ENCODE measurements around the gene LCN1.

Gene LCN1

GRCh38 chr9:135489188-135489906, 31.9 kb upstream of the LCN1 start:
- TF ChIP-seq EZH2phosphoT487 (IDR thresholded peaks at IDR 0.05; ENCODE audit: borderline replicate concordance) (no peak), CTCF (conservative IDR thresholded peaks at IDR 0.05; ENCODE audit: low read length) (no peak)
- Histone ChIP-seq H3K9me2 (replicated peaks; ENCODE audit: low read depth, low read length) (no peaks in the 10 kb centered on the region), H2AFZ (ENCODE audit: low read length) (no peak overlapping the region), H3K4me2 (ENCODE audit: low read depth, low read length, poor library complexity, severe bottlenecking) (no peak overlapping the region), H3K9me3 (ENCODE audit: insufficient read depth, low read depth, low read length) (no peaks in the 10 kb centered on the region), H3K27me3 (ENCODE audit: insufficient read depth, low read length, poor library complexity, severe bottlenecking) (no peaks in the 10 kb centered on the region), H3K4me3 (ENCODE audit: low read length, poor library complexity, severe bottlenecking) (no peak overlapping the region), H3K9ac (ENCODE audit: low read depth, low read length, poor library complexity, severe bottlenecking) (no peak overlapping the region), H3K4me1 (ENCODE audit: insufficient read depth, low read length, poor library complexity, severe bottlenecking) (no peaks in the 10 kb centered on the region), H3K36me3 (ENCODE audit: insufficient read depth, low read length) (no peaks in the 10 kb centered on the region), H3F3A (ENCODE audit: low read depth) (no peaks in the 10 kb centered on the region), H4K20me1 (ENCODE audit: insufficient read depth, low read length, poor library complexity, severe bottlenecking) (no peaks in the 10 kb centered on the region), H3K79me2 (ENCODE audit: insufficient read depth, low read length) (no peaks in the 10 kb centered on the region)

- Histone ChIP-seq H3K4me2 (ENCODE audit: low read depth, low read length, poor library complexity, severe bottlenecking) (no peak overlapping the region), H3K9ac (ENCODE audit: low read depth, low read length, poor library complexity, severe bottlenecking) (no peak overlapping the region)
- no peak for TF ChIP-seq CTCF (conservative IDR thresholded peaks at IDR 0.05; ENCODE audit: low read length)
- no peak for TF ChIP-seq EZH2phosphoT487 (IDR thresholded peaks at IDR 0.05; ENCODE audit: borderline replicate concordance)
Measured at GRCh38 chr9:135490166-135490870, 30.9 kb upstream of the LCN1 start.

GRCh38 chr9:135490980-135491464, 30.2 kb upstream of the LCN1 start:
- Histone ChIP-seq H3K4me3 (ENCODE audit: low read length, poor library complexity, severe bottlenecking) (no peak overlapping the region), H3K27me3 (ENCODE audit: insufficient read depth, low read length, poor library complexity, severe bottlenecking) (no peaks in the 10 kb centered on the region), H3K36me3 (ENCODE audit: insufficient read depth, low read length) (no peaks in the 10 kb centered on the region), H3K4me1 (ENCODE audit: insufficient read depth, low read length, poor library complexity, severe bottlenecking) (no peaks in the 10 kb centered on the region), H3K4me2 (ENCODE audit: low read depth, low read length, poor library complexity, severe bottlenecking) (no peak overlapping the region), H2AFZ (ENCODE audit: low read length) (no peak overlapping the region), H3F3A (ENCODE audit: low read depth) (no peaks in the 10 kb centered on the region), H3K9me2 (replicated peaks; ENCODE audit: low read depth, low read length) (no peaks in the 10 kb centered on the region), H3K9ac (ENCODE audit: low read depth, low read length, poor library complexity, severe bottlenecking) (no peak overlapping the region), H3K79me2 (ENCODE audit: insufficient read depth, low read length) (no peaks in the 10 kb centered on the region), H3K9me3 (ENCODE audit: insufficient read depth, low read depth, low read length) (no peaks in the 10 kb centered on the region), H4K20me1 (ENCODE audit: insufficient read depth, low read length, poor library complexity, severe bottlenecking) (no peaks in the 10 kb centered on the region)
- no peak for TF ChIP-seq CTCF (conservative IDR thresholded peaks at IDR 0.05; ENCODE audit: low read length)
- no peak for TF ChIP-seq EZH2phosphoT487 (IDR thresholded peaks at IDR 0.05; ENCODE audit: borderline replicate concordance)

More at GRCh38 chr9:135490166-135490870, 30.9 kb upstream of the LCN1 start:
- Histone ChIP-seq H3F3A (ENCODE audit: low read depth) (no peaks in the 10 kb centered on the region), H4K20me1 (ENCODE audit: insufficient read depth, low read length, poor library complexity, severe bottlenecking) (no peaks in the 10 kb centered on the region), H3K27me3 (ENCODE audit: insufficient read depth, low read length, poor library complexity, severe bottlenecking) (no peaks in the 10 kb centered on the region), H3K4me1 (ENCODE audit: insufficient read depth, low read length, poor library complexity, severe bottlenecking) (no peaks in the 10 kb centered on the region), H3K36me3 (ENCODE audit: insufficient read depth, low read length) (no peaks in the 10 kb centered on the region), H3K79me2 (ENCODE audit: insufficient read depth, low read length) (no peaks in the 10 kb centered on the region), H3K4me3 (ENCODE audit: low read length, poor library complexity, severe bottlenecking) (no peak overlapping the region), H2AFZ (ENCODE audit: low read length) (no peak overlapping the region), H3K9me3 (ENCODE audit: insufficient read depth, low read depth, low read length) (no peaks in the 10 kb centered on the region), H3K9me2 (replicated peaks; ENCODE audit: low read depth, low read length) (no peaks in the 10 kb centered on the region)
